HG03354 (cell line): ENCODE measurements around the gene EIF3L.

ENCODE experiments used
- ATAC-seq: cut with Tn5 transposase; IDR thresholded peaks from one replicate; pipeline ENCODE4 v1.9.1; 2021; ENCODE audit warnings: mild to moderate bottlenecking; ENCODE audit not compliant: unreplicated experiment, poor library complexity, severe bottlenecking

EIF3L gene

DNA sequence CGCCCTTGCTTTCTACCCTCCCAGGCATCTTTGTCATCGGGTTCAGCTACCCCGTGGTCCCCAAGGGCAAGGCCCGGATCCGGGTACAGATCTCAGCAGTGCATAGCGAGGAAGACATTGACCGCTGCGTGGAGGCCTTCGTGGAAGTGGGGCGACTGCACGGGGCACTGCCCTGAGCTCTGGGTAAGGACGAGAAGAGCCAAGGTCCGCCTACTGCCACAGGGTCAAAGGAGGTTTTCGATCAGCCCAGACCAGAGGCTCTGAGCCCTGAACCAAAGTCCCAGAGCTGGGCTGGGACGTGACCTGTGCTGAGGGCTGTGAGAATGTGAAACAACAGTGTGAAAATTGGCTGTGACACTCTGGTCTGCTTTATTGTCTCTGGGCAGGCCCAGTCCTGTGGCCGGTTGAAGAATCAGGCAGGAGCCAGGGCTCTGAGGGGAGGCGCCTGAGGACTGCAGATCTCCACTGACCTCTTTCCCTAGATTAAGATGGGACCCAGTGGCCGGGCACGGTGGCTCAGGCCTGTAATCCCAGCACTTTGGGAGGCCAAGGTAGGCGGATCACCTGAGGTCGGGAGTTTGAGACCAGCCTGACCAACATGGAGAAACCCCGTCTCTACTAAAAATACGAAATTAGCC, 32.6 kb upstream of the EIF3L start:
- no peak for ATAC-seq

DNA sequence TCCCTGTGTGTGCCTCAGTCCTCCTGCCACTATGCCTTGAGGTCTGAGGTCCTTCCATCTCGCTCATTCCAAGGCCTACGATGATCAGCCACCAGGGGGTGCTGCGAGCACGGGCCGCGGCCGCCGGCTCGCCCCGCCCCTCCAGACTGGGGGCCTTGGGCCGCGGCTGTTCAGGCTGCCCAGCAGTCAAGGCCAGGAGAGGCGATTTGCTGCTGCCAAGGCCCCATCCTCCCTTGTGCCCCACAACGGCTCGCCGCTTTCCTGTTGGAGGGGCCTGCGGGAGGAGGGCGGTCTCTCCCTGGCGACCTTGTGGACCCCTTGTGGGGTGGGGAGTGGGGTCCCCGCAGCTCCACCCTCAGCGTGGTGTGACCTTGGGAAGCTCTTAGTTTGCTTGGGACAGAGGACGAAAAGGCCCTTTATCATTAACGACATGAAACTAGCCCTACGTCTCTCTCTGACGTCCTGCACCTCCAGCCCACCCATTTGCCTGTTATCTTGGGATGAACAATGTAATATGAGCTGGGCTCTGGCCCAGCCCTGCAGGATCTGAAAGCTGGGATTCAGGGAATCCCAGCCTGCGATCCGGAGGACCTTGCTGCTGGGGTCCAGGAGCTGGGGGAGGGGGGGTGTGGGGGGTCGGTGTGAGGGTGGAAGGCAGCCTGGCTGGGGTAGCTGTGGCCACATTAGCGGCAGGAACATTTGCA, 31.4 kb upstream of the EIF3L start:
- peak; percentile 61 for ATAC-seq

DNA sequence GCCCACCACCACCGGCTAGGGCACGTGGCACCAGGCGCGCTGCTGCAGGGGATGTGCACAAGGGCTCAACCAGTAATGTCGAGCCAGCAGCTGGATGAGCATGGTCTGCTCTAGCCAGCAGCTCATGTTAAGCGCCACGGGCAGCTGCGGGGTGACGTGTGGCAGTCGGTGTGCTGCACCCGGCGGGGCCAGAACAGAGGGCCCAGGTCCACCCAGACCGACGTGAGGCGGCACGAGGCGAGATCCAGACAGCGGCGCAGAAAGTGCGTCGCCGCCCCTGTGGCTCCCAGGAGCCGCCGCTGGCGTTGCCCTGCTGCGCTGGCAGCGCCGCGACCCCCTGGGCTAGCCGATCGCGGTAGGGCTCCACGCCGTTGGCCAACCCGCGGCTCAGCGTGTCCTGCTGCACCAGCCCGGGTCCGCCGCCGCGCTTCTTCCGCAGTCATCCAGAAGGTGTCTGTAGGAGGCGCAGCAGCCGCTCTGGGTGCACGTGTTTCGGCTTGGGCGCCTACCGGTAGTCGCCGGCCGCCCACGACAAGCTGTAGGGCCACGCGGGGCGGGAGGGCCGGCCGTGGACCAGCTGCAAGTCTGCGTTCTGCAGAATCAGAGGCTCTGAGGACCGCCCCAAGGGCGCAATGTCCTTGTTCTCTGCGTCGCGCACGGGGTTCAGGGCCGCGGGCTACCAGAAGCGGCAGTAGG, 30.7 kb upstream of the EIF3L start:
- ATAC-seq = no peak

DNA sequence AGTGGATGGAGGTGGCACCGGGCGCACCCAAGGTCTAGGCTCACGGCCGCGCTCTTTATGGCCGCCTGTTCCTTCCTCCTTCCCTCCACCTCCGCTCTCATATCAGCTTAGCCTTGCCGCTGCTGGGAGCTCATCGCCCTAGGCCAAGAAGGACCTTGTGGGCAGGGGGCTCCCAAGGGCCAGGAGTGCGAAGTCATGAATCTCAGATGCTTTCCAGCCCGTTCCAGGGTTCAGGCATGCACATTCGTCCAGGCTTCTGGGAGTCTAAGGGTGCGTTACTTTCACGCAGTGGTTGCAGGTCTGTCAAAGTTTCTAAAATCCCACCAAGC, 30.1 kb upstream of the EIF3L start:
- ATAC-seq = no peak

DNA sequence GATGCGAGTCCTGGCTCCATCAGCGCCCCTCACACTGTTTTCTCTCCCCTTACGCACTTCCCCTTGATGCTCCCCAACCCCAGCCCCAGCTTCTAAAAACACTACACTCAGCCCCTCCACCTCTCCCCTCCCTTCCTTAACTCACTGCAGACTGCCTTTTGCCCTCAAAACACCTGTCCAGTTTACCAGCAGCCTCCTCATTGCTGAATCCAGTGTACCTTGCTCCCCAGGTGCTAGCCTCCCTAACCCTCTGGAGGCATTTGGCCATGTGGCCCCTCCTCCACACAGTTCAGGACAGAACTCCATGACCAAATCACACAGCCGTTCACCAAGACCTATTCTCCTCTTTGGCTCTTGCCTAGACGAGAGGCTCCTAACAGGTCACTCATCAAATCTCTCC, 28.9 kb upstream of the EIF3L start:
- ATAC-seq = no peak

DNA sequence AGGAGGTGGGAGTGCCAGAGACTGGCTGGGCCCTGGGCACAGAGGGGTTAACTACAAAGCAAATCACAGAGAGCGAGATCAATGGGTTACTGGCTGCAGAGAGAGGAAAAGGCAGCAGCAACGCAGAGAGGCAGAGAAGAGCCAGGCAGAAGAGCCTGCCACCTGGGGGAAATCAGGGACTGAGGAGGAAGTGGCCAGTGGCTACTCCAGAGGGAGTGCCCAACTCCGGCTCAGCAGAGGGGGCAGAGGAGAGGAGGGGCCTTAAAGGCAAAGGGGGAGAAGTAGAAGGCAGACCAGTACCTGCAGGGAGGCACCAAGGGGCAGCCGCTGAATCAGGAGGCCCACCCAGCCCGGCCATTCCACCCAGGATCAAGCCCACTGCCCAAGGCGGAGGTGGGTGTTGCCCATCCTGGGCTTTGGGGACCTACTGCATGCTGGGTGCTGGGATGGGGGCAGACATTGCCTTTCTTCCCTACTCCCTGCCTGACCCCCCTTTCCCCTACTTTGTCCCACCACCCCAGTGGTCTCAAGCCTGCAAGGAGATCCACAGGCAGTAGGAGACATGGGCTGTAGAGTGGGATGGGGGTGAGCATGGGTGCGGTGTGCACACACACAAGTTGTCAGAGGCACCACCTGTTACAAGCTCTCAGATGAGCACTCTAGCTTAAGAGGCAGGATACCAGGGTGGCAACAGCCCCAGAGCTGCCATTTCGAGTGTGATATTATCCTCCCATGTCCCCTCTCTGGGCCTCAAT, 27.0 kb upstream of the EIF3L start:
- no peak for ATAC-seq

DNA sequence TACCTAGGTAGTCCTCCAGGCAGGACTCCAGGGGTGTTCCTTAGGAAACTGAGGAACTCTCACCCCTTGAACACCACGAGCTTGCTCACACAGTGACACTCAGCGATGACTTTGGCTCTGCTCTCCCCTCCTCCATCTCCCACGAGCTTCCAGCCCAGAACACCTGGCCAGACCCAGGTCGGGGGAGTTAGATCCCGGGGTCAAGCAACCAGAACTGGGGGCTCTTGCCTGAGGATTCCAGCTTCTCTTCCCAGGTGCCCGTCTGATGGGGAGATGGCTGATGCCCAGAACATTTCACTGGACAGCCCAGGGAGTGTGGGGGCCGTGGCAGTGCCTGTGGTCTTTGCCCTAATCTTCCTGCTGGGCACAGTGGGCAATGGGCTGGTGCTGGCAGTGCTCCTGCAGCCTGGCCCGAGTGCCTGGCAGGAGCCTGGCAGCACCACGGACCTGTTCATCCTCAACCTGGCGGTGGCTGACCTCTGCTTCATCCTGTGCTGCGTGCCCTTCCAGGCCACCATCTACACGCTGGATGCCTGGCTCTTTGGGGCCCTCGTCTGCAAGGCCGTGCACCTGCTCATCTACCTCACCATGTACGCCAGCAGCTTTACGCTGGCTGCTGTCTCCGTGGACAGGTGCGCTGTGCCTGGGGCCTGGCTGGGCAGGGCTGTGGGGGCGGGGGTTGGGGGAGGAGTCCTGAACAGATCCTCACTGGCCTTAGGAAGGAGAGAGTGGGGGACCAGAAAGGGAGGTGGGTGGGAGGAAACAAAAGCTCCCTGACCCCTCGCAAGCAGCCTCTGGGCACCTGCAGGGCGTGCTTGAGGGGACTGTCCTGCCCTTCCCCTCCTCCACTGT, 25.9 kb upstream of the EIF3L start, which contains the start of gene GALR3:
GALR3 (plus strand) TSS at position 249 of the 852 bp plus-strand sequence; CDS start at position 274, 25 bp downstream.
- no peak for ATAC-seq

DNA sequence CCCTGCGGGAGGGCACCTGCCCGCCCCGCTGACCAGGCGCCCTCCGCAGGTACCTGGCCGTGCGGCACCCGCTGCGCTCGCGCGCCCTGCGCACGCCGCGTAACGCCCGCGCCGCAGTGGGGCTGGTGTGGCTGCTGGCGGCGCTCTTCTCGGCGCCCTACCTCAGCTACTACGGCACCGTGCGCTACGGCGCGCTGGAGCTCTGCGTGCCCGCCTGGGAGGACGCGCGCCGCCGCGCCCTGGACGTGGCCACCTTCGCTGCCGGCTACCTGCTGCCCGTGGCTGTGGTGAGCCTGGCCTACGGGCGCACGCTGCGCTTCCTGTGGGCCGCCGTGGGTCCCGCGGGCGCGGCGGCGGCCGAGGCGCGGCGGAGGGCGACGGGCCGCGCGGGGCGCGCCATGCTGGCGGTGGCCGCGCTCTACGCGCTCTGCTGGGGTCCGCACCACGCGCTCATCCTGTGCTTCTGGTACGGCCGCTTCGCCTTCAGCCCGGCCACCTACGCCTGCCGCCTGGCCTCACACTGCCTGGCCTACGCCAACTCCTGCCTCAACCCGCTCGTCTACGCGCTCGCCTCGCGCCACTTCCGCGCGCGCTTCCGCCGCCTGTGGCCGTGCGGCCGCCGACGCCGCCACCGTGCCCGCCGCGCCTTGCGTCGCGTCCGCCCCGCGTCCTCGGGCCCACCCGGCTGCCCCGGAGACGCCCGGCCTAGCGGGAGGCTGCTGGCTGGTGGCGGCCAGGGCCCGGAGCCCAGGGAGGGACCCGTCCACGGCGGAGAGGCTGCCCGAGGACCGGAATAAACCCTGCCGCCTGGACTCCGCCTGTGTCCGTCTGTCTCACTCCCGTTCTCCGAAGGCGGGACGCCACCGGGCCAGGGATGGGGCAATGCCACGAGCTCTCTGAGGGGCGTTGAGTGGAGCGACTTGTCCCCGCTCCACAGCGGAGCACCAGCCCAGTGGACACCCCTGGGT, 24.3 kb upstream of the EIF3L start:
- no peak for ATAC-seq

DNA sequence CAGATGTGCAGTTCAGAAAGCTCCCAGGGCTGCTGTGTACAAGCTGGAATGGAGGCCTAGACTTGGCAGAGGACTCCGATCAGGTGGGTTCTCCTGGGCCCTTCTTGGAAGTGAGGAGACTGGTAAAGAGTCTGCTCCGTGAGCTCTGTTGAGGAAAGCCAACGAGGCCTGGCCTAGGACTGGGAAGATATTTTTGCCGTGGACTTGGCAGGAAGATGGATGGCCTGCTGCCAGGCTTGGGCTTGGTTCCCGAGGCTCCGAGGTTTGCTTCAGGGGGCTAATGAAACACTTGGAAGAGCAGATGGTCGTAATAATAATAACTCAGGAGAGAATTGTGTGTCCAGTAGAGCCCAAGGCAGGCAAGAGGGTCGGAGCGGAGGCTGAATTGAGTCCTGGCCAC, 22.2 kb upstream of the EIF3L start:
- no peak for ATAC-seq

DNA sequence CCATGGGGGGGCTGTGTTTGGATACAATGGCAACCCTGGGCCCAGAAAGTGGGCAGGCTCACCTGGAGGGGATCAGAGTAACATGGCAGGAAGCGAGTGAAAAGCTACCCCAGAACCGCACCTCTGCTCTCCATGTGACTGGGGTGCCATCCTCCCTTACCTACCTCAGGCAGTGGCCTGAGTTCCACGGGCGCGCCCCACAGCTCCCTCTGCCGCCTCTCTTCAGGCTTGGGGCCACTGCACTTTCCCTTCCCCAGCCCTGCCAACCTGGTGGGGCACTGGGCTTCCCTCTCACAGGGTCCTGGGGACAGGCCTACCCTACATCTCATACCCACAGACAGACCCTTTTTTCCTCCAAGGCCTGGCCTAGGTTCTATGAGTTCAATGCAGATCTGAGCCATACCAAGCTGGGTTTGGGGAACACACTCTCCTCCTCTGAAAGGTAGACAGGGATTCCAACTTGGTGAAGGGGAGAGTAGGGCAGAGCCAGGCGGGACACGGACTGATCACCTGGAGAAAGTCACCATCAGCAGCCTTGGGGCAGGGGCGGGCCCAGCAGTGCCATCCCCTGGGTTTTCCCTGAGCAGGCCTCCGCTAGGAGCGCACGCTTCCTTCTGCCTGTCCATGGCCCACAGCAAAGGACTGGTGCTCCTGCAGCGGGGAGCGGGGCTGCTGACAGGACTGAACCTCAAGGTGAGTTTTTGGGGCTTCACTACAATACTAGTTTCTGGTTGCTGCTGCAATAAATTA, 19.0 kb upstream of the EIF3L start:
- no peak for ATAC-seq

DNA sequence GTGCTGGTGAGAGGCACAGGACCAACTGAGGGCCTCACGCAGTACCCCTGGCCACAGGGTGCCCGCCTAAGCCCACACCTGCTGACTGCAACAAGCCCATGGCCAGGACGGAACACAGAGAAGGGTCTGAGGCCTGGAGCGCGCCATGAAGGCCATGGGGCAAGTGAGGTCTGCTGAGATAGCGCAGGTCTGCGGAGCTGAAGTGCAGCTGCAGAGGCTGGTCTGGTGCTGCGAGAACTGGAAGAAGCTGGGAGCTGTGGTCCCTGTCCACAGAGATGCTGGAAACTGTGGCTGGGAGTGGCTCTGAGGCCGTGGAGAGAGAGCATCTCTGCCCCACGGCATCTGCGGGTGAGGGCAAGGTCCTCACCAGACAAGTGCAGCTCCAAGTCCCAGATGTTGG, 17.7 kb upstream of the EIF3L start:
- ATAC-seq = no peak

DNA sequence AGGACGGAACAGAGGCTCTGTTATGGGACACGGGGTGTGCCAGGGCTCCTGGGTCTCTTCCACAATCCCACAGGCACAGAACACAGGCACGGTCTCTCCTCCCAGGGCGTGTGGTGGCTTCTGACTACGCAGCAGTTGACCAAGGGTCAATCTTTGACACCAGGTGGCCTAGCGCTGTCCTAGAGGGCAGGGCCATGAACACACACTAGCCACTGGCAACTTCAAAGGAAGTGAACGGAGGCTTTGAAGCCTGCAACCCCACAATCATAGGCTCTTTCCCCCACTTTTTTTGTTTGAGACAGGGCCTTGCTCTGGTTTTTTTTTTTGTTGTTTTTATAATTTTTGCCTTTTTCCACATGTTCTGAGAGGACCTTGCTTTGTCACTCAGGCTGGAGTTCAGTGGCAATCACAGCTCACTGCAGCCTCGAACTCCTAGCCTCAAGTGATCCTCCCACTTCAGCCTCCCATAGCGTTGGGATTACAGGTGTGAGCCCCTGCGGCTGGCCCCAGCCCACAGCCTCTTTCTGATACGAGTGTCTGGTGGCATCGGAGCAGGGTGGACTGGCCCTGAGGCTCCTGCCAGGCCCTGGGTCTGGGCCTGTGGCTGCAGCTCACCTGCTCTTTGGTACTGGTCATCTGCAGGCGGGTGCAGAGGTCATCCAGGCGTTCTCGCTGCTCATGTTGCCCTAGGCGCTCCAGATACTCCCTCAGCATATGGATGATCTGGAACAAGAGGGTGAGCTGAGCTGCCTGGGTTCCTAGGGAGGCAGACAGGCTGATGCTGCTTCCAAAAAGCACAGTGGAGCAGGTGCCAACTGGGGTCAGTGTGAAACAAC, 17.0 kb upstream of the EIF3L start:
- ATAC-seq = no peak

DNA sequence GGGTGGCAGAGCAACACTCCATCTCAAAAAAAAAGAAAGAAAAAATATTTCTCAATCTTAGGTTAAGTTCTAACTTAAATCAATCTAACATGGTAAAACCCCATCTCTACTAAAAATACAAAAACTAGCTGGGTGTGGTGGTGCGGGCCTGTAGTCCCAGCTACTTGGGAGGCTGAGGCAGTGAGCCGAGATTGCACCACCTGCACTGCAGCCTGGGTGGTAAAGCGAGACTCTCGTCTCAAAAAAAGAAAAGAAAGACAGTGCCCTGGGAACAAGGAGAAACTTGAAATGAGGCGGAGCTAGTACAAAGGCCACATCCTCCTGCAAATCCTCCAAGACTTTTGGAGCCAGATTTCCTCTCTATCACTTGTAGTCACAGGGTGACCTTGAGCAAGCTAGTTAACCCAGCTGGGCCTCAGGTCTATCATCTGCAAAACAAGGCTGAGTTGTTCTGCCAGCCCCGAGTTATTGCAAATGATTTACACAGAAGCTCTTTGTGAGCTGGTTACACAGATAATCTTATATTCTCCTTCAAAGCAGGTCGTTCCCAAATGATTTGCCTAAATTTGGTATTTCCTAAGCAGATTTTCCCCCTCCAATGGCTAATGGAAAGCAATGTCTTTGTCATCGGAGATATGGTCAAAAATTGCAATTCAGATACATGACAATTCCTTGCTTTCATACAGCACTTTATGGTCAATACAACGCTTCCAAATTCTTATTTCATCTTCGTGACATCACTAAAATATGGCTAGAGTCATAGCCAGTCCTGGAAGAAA, 7.0 kb upstream of the EIF3L start:
- ATAC-seq = no peak

DNA sequence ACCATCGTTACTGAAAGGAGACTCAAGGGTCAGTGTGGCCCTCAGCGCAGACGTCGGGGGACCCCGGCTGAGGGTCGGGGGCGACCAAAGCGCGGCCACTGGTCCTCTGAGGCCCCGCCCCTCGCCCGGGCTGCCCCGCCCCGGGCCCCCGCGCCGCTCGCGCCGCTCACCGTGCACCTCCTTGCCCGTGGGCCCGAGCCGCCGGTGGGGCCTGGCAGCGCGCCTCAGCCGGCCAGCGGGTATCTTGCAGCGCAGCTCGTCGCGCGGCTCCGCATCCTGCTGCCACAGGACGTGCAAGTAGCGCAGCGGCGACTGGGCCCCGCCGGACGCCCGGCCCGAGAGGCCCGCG, 5.5 kb upstream of the EIF3L start:
- peak; percentile 48 for ATAC-seq

DNA sequence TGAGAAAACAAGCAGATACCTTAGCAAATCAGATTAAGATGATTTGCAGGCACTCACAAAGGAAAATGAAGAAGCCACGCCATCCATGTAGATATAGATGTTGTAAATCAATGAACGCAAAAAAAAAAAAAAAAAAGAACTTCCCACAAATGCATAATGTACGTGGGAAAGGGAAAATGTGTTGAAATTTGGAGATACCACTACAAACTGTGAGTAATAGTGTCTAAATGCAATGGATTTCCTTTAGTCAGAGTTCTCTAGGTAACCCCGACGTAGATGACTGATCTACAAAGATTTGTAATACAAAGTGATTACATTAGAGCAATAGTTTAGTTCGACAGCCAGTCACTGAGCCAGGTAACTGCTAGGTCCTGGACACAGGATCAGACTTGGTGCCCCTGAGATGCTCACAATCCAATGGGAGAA, 4.3 kb upstream of the EIF3L start:
- no peak for ATAC-seq

DNA sequence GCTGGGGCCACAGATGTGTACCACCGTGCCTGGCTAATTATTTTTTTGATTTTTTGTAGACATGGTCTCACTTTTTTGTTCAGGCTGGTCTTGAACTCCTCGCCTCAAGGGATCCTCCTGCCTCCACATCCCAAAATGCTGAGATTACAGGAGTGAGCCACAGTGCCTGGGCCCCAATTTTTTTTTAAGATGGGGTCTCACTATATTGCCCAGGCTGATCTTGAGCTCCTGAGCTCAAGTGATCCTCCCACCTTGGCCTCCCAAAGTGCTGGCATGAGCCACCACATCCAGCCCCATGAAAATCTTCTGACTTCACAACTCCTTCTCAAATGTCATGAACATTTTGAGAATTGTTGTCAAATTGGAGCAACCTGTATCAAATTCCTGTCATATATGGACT, 2.8 kb upstream of the EIF3L start:
- ATAC-seq = no peak
